Activated naive CD8-positive, alpha-beta T cell (primary cell): ENCODE data around the gene TRIM41.
"Not testable (repeated sequence)": the region's sequence is repeated elsewhere in the genome, so short reads cannot be mapped to it uniquely, and the experiment has no call there.

Experiments used
- H3K27ac Mint-ChIP-seq: one replicate; pipeline ENCODE4 v1.8.0; 2021; ENCODE audit warnings: mixed read lengths
- H3K27me3 Mint-ChIP-seq: one replicate; pipeline ENCODE4 v1.8.0; 2021; ENCODE audit warnings: mixed read lengths
- H3K36me3 Mint-ChIP-seq: one replicate; pipeline ENCODE4 v1.8.0; 2021; ENCODE audit warnings: mixed read lengths
- H3K4me1 Mint-ChIP-seq: one replicate; pipeline ENCODE4 v1.8.0; 2021; ENCODE audit warnings: low read depth, mixed read lengths
- H3K4me3 Mint-ChIP-seq: one replicate; pipeline ENCODE4 v1.8.0; 2021; ENCODE audit warnings: mild to moderate bottlenecking, mixed read lengths
- H3K9me3 Mint-ChIP-seq: one replicate; pipeline ENCODE4 v1.8.0; 2021; ENCODE audit warnings: low read depth, mixed read lengths

The TRIM41 gene

DNA sequence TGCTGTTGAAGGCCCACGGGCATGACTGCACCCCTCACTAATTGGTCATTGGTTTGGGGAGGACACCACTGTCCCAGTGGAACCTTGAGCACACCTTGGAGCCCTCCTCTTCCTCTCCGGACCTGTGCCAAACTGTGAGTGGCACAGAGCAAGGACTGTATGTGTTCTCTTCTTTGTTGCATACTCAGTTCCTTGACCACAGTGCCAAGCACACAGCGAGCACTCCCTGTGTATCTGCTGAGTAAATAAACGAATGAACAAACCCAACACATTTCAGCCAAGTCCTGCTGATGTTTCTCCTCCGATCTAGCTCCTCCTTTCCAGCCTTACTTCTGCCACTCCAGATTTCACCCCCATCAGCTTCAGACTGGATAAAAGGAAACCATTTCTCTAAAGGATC lies 40.6 kb downstream of the TRIM41 start:
- Mint-ChIP-seq H3K27me3 (no peaks in the 10 kb centered on the region), H3K4me1 (peaks cover 18% of the 10 kb centered on the region), H3K4me3 (peak overlapping the region; percentile 98), H3K36me3 (peaks cover 3% of the 10 kb centered on the region), H3K9me3 (no peaks in the 10 kb centered on the region), H3K27ac (peak overlapping the region; percentile 72)

DNA sequence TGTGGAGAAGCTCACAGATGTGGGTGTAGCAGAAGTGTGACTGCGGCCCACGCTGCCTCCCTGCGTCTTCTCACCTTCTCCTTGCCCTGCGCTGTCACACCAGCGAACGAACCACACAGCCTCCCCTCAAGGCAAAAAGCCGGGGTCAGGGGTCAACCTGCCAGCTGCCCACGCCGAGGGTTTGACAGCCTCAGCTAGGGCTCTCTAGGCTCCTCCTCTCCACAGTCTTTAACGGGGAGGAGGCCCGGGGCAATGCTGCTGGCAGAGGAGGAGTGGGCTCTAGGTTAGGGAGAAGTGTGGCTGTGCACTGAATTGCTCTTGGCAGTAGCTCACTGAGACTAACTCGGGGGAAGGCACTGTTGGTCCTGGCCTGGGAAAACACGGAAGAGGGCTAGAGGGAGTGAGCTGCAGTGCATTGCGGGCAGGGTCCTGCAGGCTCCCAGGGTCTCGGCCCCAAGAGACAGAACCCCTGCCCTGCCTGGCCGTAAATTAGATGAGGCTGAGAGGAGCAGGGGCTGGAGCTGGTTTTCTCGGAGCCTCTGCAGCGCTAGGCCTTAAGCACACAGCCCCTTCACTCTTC lies 42.1 kb downstream of the TRIM41 start:
- peaks cover 3% of the 10 kb centered on the region for H3K4me1 Mint-ChIP-seq
- H3K9me3 Mint-ChIP-seq: no peaks in the 10 kb centered on the region
- H3K27me3 Mint-ChIP-seq: no peaks in the 10 kb centered on the region
- H3K27ac Mint-ChIP-seq: peak overlapping the region; percentile 61
- no peak overlapping the region for H3K4me3 Mint-ChIP-seq
- H3K36me3 Mint-ChIP-seq: peaks cover 3% of the 10 kb centered on the region

- H3K4me3 Mint-ChIP-seq, H3K9me3 Mint-ChIP-seq, H3K4me1 Mint-ChIP-seq, H3K27ac Mint-ChIP-seq, H3K27me3 Mint-ChIP-seq, H3K36me3 Mint-ChIP-seq: not testable (repeated sequence)
These were observed 44.3 kb downstream of the TRIM41 start for GRCh38 chr5:181267291-181267904.

- not testable (repeated sequence) for H3K4me3 Mint-ChIP-seq, H3K27ac Mint-ChIP-seq, H3K4me1 Mint-ChIP-seq, H3K36me3 Mint-ChIP-seq, H3K9me3 Mint-ChIP-seq, H3K27me3 Mint-ChIP-seq
These were observed 44.8 kb downstream of the TRIM41 start for GRCh38 chr5:181267907-181268306.

- Mint-ChIP-seq H3K9me3 (no peaks in the 10 kb centered on the region), H3K36me3 (no peaks in the 10 kb centered on the region), H3K27ac (no peak overlapping the region), H3K27me3 (no peaks in the 10 kb centered on the region), H3K4me1 (no peaks in the 10 kb centered on the region), H3K4me3 (no peak overlapping the region)
These were observed 48.0 kb downstream of the TRIM41 start for GRCh38 chr5:181271081-181271480.

DNA sequence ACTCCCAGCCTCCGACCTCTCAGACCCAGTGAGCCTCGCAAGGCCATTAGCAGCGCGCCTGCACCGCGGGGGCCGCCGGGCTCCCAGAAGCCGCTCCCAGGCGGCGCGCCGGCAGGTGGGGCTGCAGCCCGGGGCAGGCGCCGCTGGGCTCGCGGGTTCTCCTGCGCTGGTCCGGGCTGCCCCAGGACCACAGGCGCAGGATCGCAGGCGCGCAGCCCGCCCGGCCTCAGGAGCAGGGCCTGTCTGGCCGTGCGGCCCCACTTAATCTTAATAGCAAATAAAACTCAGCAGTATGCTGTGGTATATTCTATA lies 50.3 kb downstream of the TRIM41 start:
- not testable (repeated sequence) for H3K4me1 Mint-ChIP-seq, H3K27me3 Mint-ChIP-seq, H3K9me3 Mint-ChIP-seq, H3K4me3 Mint-ChIP-seq, H3K27ac Mint-ChIP-seq, H3K36me3 Mint-ChIP-seq

DNA sequence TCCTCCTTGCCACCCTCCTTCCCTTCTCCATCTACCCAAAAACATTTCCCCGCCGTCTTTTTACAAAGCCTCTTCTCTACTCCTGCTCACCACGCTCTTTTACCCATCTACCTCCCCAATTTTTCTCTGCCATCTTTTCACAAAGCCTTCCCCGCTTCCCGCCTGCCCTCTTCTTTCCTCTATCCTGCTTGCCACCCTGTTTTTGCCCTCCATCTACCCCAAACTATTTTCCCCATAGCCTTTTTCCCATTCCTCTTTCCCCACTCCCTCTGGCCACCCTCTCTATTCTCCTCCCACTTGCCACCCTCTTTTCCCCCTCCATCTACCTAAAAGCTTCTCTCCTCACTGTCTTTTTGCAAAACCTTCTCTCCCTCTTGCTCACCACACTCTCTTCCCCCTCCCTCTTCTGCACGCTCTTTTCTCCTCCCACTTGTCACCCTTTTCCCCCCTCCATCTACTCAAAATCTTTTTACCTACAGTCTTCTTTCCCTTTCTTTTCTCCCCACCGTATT lies 57.2 kb downstream of the TRIM41 start:
- Mint-ChIP-seq H3K4me1 (no peaks in the 10 kb centered on the region), H3K27ac (no peak overlapping the region), H3K4me3 (no peak overlapping the region), H3K36me3 (no peaks in the 10 kb centered on the region), H3K27me3 (no peaks in the 10 kb centered on the region), H3K9me3 (no peaks in the 10 kb centered on the region)

DNA sequence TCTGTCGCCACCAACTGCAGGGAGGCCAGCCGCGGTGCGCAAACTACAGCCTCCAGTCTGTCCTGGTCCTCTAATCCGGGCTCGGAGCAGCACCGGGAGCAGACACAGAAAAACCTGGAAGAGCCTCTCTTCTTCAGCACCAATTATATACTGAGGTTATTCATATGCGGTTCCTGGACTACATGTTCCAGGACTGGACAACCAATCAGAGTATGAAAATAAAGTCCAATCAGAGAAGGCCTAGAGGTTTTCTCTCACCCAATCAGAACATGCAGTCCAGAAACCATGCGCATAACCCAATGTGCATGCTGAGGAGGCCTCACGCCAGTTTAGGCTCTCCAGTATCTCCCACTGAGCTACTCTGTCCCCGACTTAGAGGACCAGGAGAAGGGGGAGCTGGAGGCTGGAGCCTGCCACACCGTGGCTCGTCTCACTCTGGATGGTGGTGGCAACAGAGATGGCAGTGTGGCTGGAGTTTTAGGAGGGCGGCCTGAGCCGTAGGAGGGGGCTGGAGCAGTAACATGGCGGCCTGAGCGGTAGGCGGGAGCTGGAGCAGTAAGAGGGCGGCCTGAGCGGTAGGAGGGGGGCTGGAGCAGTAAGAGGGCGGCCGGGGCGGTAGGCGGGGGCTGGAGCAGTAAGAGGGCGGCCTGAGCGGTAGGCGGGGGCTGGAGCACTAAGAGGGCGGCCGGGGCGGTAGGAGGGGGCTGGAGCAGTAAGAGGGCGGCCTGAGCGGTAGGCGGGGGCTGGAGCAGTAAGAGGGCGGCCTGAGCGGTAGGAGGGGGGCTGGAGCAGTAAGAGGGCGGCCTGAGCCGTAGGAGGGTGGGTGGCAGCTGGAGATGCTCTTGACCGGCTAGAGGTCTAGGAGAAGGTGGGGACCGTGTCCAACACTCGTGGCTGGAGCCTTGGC lies 58.2 kb downstream of the TRIM41 start:
- no peaks in the 10 kb centered on the region for H3K36me3 Mint-ChIP-seq
- H3K27ac Mint-ChIP-seq: no peak overlapping the region
- no peaks in the 10 kb centered on the region for H3K27me3 Mint-ChIP-seq
- no peaks in the 10 kb centered on the region for H3K4me1 Mint-ChIP-seq
- H3K9me3 Mint-ChIP-seq: no peaks in the 10 kb centered on the region
- H3K4me3 Mint-ChIP-seq: no peak overlapping the region

- Mint-ChIP-seq H3K9me3 (no peaks in the 10 kb centered on the region), H3K27me3 (no peaks in the 10 kb centered on the region), H3K36me3 (no peaks in the 10 kb centered on the region), H3K4me1 (no peaks in the 10 kb centered on the region), H3K27ac (no peak overlapping the region), H3K4me3 (no peak overlapping the region)
These were observed 58.9 kb downstream of the TRIM41 start for GRCh38 chr5:181281984-181282316.

DNA sequence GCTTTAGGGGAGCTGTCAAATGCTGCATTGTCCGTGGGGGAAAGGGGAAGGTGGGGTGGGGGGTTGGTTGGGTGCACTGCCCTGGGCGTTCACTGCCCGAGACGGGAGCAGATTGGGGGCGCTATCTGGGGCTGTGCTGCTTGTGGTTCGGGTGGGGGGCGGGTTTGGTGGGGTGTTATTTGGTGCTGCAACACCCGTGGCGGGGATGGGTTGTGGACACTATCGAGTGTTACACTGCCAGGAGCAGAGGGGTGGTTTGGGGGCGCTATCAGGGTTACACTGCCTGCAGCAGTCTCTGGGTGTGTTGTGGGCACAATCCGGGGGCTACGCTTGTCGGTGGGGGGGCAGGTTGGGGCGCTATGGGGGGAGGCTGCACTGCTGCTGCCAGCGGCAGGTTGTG lies 59.3 kb downstream of the TRIM41 start:
- not testable (repeated sequence) for H3K36me3 Mint-ChIP-seq, H3K4me3 Mint-ChIP-seq, H3K27me3 Mint-ChIP-seq, H3K9me3 Mint-ChIP-seq, H3K4me1 Mint-ChIP-seq, H3K27ac Mint-ChIP-seq

DNA sequence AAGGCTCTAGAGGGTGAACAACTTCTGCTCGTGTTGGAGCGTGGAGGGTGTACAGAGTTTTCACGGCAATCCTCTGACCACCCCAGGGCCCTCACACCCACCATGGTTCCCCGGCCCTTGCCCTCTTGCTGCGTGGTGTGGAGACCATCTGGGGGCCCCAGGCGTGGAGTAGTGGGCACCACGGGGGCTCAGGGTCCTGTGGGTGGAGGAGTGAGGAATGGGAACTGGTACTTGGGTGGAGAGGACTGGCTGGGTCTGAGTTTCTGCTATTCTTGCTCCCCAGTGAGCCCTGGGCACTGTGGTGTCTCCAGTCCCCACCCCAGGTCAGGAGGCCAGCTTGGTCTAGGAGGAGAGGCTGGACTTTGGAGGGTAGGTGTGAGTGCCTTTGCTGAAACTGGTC lies 59.8 kb downstream of the TRIM41 start:
- no peak overlapping the region for H3K27ac Mint-ChIP-seq
- no peaks in the 10 kb centered on the region for H3K36me3 Mint-ChIP-seq
- no peaks in the 10 kb centered on the region for H3K4me1 Mint-ChIP-seq
- no peaks in the 10 kb centered on the region for H3K9me3 Mint-ChIP-seq
- H3K27me3 Mint-ChIP-seq: no peaks in the 10 kb centered on the region
- H3K4me3 Mint-ChIP-seq: no peak overlapping the region

DNA sequence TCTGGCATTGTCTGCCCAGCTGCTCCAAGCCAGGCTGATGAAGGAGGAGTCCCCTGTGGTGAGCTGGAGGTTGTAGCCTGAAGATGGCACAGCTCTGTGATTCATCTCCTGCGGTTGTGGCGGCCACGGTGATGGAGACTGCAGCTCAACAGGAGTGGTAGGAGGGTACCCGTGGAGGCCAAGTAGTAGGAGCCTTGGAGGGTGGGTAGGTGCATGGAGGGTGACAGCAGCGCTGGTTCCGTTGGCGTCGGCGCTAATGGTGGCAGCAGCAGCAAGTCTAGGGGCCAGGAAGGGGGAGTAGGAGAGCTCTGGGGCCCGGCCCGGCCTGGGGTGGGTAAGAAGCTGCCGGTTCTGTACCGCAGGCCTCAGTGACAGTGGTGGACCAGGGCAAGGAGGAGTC lies 60.3 kb downstream of the TRIM41 start:
- Mint-ChIP-seq H3K4me1 (no peaks in the 10 kb centered on the region), H3K27ac (no peak overlapping the region), H3K27me3 (no peaks in the 10 kb centered on the region), H3K36me3 (no peaks in the 10 kb centered on the region), H3K4me3 (no peak overlapping the region), H3K9me3 (no peaks in the 10 kb centered on the region)

DNA sequence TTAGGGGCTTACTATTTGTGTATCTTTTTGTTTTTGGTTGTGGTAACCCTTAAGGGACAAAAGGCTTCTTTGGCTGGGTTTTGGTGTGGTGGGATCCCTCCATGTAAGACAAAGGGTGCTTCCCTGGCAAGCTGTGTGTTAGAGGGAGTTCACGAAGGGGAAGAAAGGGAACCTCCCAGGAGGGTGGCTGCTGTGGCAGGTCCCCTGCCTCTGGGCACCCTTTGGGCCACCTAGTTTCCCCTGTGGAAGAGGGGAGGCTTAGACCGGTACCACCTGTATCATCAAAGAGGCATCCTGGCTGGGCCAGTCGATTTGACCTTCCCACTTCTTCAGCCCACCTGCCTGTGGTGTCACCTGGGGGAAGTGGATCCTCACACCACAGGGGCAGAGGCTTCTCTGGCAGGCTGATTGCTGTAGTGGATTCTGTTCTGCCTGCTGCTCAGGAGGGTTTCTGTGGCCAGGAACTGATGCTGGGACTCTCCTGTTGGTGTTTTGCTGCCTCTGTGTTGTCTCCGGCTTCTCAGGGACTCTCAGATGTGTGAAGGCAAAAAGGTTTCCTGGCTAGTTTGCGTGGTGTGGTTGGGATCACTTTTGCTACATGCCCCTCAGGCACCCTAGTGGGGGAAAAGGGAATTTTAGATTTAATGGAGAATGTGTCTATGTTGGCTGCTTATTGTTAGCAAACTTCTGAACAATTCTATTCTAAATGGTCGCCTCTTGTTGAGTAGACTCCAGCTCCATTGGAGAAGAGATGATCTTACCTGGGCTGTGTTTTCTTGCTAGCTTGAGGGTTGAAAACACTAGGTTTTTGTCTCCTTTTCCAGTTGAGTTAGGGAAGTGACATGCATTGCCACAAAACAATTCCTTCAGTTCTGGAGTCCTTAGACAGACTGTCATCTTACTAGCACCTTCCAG lies 61.0 kb downstream of the TRIM41 start:
- H3K9me3 Mint-ChIP-seq, H3K27ac Mint-ChIP-seq, H3K36me3 Mint-ChIP-seq, H3K27me3 Mint-ChIP-seq, H3K4me1 Mint-ChIP-seq, H3K4me3 Mint-ChIP-seq: not testable (repeated sequence)
